Peyer's patch (tissue), 4 donors: ENCODE results near the gene KRAS. TPM values are rescaled to one million over a fixed set of nuclear protein-coding genes. Genes with fewer than 3 reads are reported as not detected.

Source experiments
- DNase-seq, 3 donors: peaks; one replicate each; pipeline ENCODE4 v3.0.0-alpha.2; 2017 to 2019
- H3K27ac ChIP-seq, 4 donors: fragments of 200-600 bp; sonication (generic); one replicate each; pipeline ENCODE4 v1.5.1; 2016 to 2019
- H3K27me3 ChIP-seq, 2 donors: fragments of 200-600 bp; sonication (generic); one replicate each; pipeline ENCODE4 v1.5.1; 2019
- H3K36me3 ChIP-seq, 3 donors: fragments of 200-600 bp; sonication (generic); one replicate each; pipeline ENCODE4 v1.5.1; 2016 to 2019
- H3K4me1 ChIP-seq, 4 donors: fragments of 200-600 bp; sonication (generic); one replicate each; pipeline ENCODE4 v1.5.1; 2016 to 2019
- H3K4me3 ChIP-seq, 4 donors: fragments of 200-600 bp; sonication (generic); 1 replicate in 3 of 4; 2 replicates in 1 of 4; pipeline ENCODE4 v1.5.1; 2016 to 2019; ENCODE audit warnings: mild to moderate bottlenecking in 1 of 4
- H3K9me3 ChIP-seq, 4 donors: fragments of 200-600 bp; sonication (generic); one replicate each; pipeline ENCODE4 v1.5.1; 2016 to 2019; ENCODE audit warnings: mild to moderate bottlenecking in 1 of 4
- CTCF ChIP-seq, 6 experiments: fragments of 450-650 bp in 4 of 6; fragments of 200-600 bp in 2 of 6; sonication (generic) in 1 of 6; IDR thresholded peaks; one replicate each; pipeline ENCODE4 v1.5.1; 2017 to 2019; ENCODE audit warnings: antibody characterized with exemption in 6 of 6, mild to moderate bottlenecking in 3 of 6, moderate library complexity in 1 of 6
- POLR2A ChIP-seq, 2 donors: fragments of 450-650 bp; IDR thresholded peaks; one replicate each; pipeline ENCODE4 v1.5.1; 2017; ENCODE audit warnings: antibody characterized with exemption in 2 of 2, mild to moderate bottlenecking in 2 of 2, moderate library complexity in 2 of 2
- total RNA-seq, 4 donors: library from RNA; depleted of rRNA; stranded (reverse); fragments of >200 nt; gene quantifications; one replicate each; pipeline ENCODE4 v1.1.0, GENCODE V29; 2016

Gene KRAS
- total RNA-seq, 4 donors from 2014 or later = 17.3 to 27.8 (median 23.2) TPM

DNA sequence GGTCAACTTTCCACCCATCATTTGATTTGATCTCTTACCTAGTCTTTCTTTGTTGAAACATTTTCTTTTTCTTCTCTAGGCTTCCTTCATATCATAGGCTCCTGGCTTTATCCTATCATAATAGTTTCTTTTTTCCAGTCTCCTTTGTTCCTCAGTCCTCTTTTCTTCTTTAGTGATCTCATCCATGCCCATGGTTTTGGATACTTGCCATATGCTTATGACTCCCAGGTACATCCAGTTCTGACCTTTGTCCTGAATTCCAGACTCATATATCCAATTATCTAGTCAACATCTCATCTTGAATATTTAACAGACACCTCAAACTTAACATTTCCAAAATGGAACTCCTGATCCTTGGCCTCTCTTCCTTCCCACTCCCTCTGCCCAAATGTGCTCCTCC, 36.1 kb upstream of the KRAS start:
- Histone ChIP-seq H3K27me3 (no peaks in the 10 kb centered on the region), H3K27ac (no peak overlapping the region), H3K9me3 (peaks cover 0 to 4% (median 0%) of the 10 kb centered on the region in 4 donors), H3K4me3 (no peak overlapping the region), H3K36me3 (no peaks in the 10 kb centered on the region), H3K4me1 (no peaks in the 10 kb centered on the region)
- TF ChIP-seq POLR2A (IDR thresholded peaks at IDR 0.05) (no peak), CTCF (IDR thresholded peaks at IDR 0.05) (no peak)
- no peak for DNase-seq

- no peak for TF ChIP-seq POLR2A (IDR thresholded peaks at IDR 0.05)
- no peak for TF ChIP-seq CTCF (IDR thresholded peaks at IDR 0.05)
- Histone ChIP-seq H3K4me3 (no peak overlapping the region), H3K27ac (no peak overlapping the region), H3K27me3 (no peaks in the 10 kb centered on the region), H3K4me1 (no peaks in the 10 kb centered on the region), H3K9me3 (no peaks in the 10 kb centered on the region), H3K36me3 (no peaks in the 10 kb centered on the region)
- DNase-seq = no peak
These were observed 33.3 kb upstream of the KRAS start for GRCh38 chr12:25284024-25284423.

- H3K36me3 ChIP-seq = no peaks in the 10 kb centered on the region
- no peak for DNase-seq
- H3K9me3 ChIP-seq = no peaks in the 10 kb centered on the region
- H3K4me3 ChIP-seq = no peak overlapping the region
- H3K27me3 ChIP-seq = no peaks in the 10 kb centered on the region
- H3K4me1 ChIP-seq = no peaks in the 10 kb centered on the region
- H3K27ac ChIP-seq = peak overlapping the region in 1 of 4 donors; percentile 38
- no peak for TF ChIP-seq CTCF (IDR thresholded peaks at IDR 0.05)
- no peak for TF ChIP-seq POLR2A (IDR thresholded peaks at IDR 0.05)
These were observed 32.3 kb upstream of the KRAS start for GRCh38 chr12:25283006-25283405.

DNA sequence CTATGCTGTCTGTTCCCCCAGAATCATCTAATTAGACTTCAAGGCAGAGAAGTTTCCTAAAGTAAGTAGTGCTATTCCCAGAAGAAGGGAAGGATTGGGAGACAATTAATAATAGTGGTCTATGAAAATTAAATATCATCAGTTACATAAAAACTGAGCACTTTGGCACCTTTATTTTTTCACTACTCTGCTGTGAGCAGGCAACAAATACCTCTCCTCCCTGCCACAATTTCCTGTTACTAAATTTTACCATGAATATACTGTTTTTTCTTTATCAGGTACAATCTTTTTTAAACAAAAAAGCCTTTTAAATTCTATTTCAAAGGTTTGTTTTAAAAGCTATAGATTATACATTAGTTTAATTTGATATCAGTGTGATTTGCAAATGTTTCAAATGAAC, 29.4 kb upstream of the KRAS start:
- H3K27ac ChIP-seq = no peak overlapping the region
- no peaks in the 10 kb centered on the region for H3K4me1 ChIP-seq
- DNase-seq = no peak
- H3K27me3 ChIP-seq = no peaks in the 10 kb centered on the region
- H3K36me3 ChIP-seq = no peaks in the 10 kb centered on the region
- TF ChIP-seq CTCF (IDR thresholded peaks at IDR 0.05) = no peak
- no peak for TF ChIP-seq POLR2A (IDR thresholded peaks at IDR 0.05)
- no peaks in the 10 kb centered on the region for H3K9me3 ChIP-seq
- H3K4me3 ChIP-seq = no peak overlapping the region

GRCh38 chr12:25278269-25278668, 27.5 kb upstream of the KRAS start:
- no peak for DNase-seq

More at GRCh38 chr12:25278269-25278668, 27.5 kb upstream of the KRAS start:
- no peak overlapping the region for H3K4me3 ChIP-seq
- H3K27ac ChIP-seq = no peak overlapping the region
- no peaks in the 10 kb centered on the region for H3K27me3 ChIP-seq
- no peaks in the 10 kb centered on the region for H3K4me1 ChIP-seq
- no peak for TF ChIP-seq POLR2A (IDR thresholded peaks at IDR 0.05)
- TF ChIP-seq CTCF (IDR thresholded peaks at IDR 0.05) = no peak
- H3K36me3 ChIP-seq = no peaks in the 10 kb centered on the region
- no peaks in the 10 kb centered on the region for H3K9me3 ChIP-seq
